Hepatocyte (in vitro differentiated cells): ENCODE data around the gene KRTAP1-1.

Experiments
- CTCF ChIP-seq: fragments of 200-600 bp; sonication (generic); IDR thresholded peaks from 2 replicates; pipeline ENCODE4 v1.5.1; 2016; ENCODE audit warnings: antibody characterized with exemption, mild to moderate bottlenecking; ENCODE audit not compliant: poor library complexity
- EZH2 ChIP-seq: fragments of 200-600 bp; sonication (generic); IDR thresholded peaks from 2 replicates; pipeline ENCODE4 v1.6.1; 2016; ENCODE audit warnings: antibody characterized with exemption, mild to moderate bottlenecking, borderline replicate concordance
- EZH2phosphoT487 ChIP-seq: fragments of 200-600 bp; sonication (generic); IDR thresholded peaks from one replicate; pipeline ENCODE4 v1.6.1; 2018; ENCODE audit warnings: antibody characterized with exemption, mild to moderate bottlenecking, low read depth, moderate library complexity; ENCODE audit not compliant: unreplicated experiment, severe bottlenecking

DNA sequence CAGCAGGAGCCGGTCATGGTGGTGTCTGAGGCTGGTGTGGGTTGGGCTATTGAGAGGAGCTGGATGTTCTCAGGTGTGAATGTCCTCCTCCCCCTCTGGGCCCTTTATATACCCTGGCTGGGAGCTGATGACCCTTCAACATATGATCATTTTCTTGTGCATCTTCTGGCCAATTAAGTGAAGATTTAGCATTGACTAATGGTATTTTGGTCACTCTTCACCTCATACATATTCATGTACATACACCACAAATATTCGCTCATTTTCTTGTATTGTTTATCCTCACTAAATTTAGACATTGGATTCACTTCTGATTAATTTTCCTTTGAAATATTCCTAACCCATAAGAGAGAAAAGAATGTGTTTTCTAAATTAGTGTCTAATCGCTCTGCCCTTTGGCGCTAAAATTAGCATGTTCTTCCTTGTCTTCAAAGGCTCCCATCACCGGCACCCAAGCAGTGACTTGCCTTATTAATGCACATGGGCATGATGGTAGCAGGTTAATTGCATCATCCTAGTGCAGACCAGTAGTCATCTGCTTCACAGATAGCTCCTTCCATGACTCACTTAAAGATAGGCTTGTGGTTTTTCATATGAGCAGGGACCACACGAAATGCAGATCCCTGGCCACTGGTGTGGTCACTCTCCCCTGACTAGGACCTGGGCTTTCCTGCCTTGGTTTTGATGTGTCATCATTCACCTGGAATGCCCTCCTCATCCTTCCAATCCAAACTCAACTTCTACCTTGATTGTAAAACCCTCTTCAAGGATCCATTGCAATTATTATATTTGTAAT is 24.8 kb upstream of the KRTAP1-1 start, which contains the start of gene KRTAP2-4:
- TF ChIP-seq CTCF = no peak
- no peak for TF ChIP-seq EZH2
- TF ChIP-seq EZH2phosphoT487 = no peak
